ENCODE results near the gene SLC46A3.

Gene SLC46A3

DNA sequence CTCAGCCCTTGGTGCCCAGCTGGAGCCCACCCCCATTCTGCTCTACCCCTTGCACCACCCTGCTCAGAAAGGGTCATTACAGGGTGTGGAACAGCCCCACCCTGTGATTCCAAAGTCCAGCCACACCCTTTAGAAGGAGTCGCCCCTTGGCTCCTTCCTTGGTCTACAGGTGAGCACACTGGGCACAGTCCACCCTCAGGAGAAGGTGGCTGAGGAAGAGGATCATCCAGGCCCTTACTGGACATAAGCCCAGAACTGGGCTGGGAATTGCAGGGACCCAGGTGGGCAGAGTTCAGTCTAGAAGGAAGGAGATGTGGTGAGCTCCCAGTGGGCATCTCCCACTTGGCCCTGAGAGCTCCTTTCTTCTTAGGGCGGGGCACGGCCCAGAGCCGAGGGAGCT, 8.6 kb downstream of the SLC46A3 start:
- DNase-seq (ENCODE audit: extremely low spot score), result no peak
- ChIA-PET POLR2A (no interaction called here), CTCF (interaction anchor here (1.3 kb wide), 1 partner anchor 8 kb away, joined by 3 read pairs; no protein-coding TSS in a partner anchor)
- TF ChIP-seq, protein P1, sequence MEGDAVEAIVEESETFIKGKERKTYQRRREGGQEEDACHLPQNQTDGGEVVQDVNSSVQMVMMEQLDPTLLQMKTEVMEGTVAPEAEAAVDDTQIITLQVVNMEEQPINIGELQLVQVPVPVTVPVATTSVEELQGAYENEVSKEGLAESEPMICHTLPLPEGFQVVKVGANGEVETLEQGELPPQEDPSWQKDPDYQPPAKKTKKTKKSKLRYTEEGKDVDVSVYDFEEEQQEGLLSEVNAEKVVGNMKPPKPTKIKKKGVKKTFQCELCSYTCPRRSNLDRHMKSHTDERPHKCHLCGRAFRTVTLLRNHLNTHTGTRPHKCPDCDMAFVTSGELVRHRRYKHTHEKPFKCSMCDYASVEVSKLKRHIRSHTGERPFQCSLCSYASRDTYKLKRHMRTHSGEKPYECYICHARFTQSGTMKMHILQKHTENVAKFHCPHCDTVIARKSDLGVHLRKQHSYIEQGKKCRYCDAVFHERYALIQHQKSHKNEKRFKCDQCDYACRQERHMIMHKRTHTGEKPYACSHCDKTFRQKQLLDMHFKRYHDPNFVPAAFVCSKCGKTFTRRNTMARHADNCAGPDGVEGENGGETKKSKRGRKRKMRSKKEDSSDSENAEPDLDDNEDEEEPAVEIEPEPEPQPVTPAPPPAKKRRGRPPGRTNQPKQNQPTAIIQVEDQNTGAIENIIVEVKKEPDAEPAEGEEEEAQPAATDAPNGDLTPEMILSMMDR (IDR thresholded peaks at IDR 0.05; ENCODE audit: control extremely low read depth, extremely low read depth, low read depth, missing control alignments), result no peak

DNA sequence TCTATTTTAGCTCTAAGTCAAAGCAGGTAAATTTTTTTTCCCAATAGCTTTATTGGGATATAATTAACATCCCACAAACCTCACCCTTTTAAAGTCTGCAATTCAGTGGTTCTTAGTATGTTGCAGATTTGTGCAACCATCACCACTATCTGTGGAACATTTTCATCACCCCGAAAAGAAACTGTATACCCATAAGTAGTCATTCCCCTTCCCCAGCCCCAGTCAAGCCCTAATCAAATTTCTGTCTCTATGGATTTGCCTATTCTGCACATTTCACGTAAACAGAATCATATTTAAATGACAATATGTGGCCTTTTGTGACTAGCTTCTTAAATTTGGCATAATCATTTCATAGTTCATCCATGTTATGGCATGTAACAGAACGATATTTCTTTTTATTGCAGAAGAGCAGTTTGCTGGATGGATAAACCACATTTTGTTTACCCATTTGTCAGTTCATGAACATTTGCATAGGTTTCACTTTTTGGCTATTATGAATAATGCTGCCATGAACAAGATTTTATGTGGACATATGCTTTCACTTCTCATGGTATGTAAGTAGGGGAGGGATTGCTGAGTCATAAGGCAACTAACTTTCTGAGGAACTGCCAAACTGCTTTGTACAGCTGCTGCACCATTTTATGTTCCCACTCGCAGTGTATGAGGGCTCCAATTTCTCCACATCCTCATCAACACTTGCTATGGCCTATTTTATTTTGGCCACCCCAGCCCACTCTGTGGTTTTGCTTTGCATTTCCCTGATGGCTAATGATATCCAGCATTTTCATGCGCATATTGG, 10.9 kb downstream of the SLC46A3 start:
- ChIA-PET POLR2A (no interaction called here), CTCF (interaction anchor here (0.6 to 0.8 kb wide), 2 partner anchors 14 to 31 kb away, joined by 3 read pairs; no protein-coding TSS in a partner anchor)
- DNase-seq (ENCODE audit: extremely low spot score), result peak; percentile 53
- TF ChIP-seq, protein P1 (IDR thresholded peaks at IDR 0.05; ENCODE audit: control extremely low read depth, extremely low read depth, low read depth, missing control alignments), result no peak

DNA sequence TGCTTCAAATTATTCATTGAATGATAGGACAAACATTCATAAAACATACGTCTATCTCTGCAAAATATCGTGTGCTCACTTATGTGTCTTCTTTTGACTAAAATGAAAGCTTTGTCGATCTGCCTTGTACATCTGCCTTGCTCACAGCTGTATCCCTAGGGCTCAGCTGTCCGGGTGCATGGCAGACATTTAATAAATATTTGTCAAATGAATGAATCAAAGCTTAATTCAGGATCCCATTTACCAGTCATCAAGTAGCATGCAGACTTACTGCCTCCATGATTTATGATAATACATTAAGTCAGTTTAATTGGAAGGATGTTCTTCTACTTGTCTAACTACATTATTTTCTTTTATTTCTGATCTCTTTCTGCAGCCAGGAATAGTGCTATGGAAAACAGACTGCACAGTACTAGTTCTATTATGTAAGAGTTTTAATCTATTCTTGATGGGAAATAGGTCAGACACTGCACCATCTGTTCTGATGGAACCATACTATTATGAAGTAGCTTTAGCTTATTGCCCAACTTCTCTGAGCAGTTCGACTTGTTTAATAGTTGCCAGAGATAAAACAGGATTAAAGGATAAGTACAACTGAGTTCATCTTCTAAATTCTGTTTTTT, 13.2 kb downstream of the SLC46A3 start:
- ChIA-PET POLR2A (interaction anchor here (0.9 kb wide), 1 partner anchor 47 kb away, joined by 4 read pairs; the partner anchor contains the start of gene POMP), CTCF (no interaction called here)
- DNase-seq (ENCODE audit: extremely low spot score), result no peak
- TF ChIP-seq, protein P1 (IDR thresholded peaks at IDR 0.05; ENCODE audit: control extremely low read depth, extremely low read depth, low read depth, missing control alignments), result no peak

DNA sequence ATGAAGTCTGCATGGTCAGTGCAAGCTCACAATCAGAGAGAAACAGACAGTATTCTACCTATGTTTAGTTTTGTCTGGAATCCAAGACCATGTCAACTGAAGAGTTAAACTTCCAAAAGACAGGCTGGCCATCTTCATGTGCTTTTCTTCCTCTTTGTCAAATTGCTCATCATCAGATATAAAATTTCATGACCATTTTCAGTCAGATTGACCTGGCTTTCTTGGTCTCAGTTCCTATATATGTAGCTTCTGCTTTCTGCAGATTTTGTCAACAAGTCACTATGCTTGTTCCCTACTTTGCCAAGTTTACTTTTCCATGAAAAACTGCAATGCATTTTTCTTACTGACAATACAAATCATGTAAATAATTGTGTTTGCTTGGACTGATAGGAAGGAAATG, 13.9 kb downstream of the SLC46A3 start:
- TF ChIP-seq, protein P1 (IDR thresholded peaks at IDR 0.05; ENCODE audit: control extremely low read depth, extremely low read depth, low read depth, missing control alignments), result no peak
- ChIA-PET CTCF (no interaction called here), POLR2A (interaction anchor here (0.9 kb wide), 1 partner anchor 46 kb away, joined by 4 read pairs; the partner anchor contains the start of gene POMP)
- no peak for DNase-seq (ENCODE audit: extremely low spot score)

DNA sequence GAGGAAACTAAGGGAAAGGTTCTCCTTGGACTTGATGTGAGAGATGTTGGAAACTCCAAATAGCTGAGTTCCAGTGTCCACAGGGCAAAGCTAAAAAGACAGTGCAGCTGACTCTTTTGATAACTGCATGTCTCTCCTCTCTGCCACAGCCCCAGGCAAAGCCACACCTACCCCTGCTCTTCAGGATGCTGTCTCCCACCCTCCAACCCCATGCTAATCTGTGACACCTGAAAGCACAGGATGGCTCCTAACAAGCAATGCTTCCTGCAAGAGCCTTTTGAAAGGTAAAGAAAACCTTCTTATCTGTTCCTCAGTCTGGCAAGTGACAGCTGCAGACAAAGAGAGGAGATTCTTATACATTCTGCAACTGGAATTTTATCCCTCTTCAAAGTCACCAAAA, 14.5 kb downstream of the SLC46A3 start:
- POLR2A ChIA-PET, result no interaction called here
- CTCF ChIA-PET, result no interaction called here
- TF ChIP-seq, protein P1 (IDR thresholded peaks at IDR 0.05; ENCODE audit: control extremely low read depth, extremely low read depth, low read depth, missing control alignments), result no peak
- no peak for DNase-seq (ENCODE audit: extremely low spot score)

DNA sequence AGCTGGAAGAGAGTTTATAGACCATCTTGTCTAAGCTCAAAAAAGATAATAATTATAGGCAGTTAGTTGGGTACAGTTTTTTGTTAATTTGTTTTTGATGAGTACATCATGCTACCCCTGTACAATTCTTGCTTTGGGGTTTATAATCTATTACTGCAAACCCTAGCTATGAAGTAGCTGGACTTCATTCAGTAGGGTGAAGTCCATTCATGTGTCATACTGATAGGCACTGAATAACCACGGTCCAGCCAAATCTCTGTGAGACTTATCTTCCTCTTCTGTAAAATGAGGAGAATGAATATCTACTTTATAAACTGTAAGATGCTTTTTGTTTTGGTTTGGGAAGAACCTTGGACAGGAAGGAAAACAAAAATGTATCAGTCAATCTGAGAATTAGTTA, 19.5 kb downstream of the SLC46A3 start:
- TF ChIP-seq, protein P1 (IDR thresholded peaks at IDR 0.05; ENCODE audit: control extremely low read depth, extremely low read depth, low read depth, missing control alignments), result no peak
- POLR2A ChIA-PET, result no interaction called here
- no peak for DNase-seq (ENCODE audit: extremely low spot score)
- CTCF ChIA-PET, result interaction anchor here (2.8 kb wide), 1 partner anchor 8 kb away, joined by 7 read pairs; no protein-coding TSS in a partner anchor

Measured in GM10248 (cell line).